K562 (cell line): ENCODE results near the gene RACGAP1. TPM values are rescaled to one million over a fixed set of nuclear protein-coding genes. Genes with fewer than 3 reads are reported as not detected.
A peak's percentile ranks its signal among the peaks of the same experiment; 100 is the strongest.

Source experiments
- BHLHE40 ChIP-seq: IDR thresholded peaks from 2 replicates; pipeline ENCODE4 v1.6.1; 2011; ENCODE audit warnings: low read length, improper control_type of control experiment
- RBFOX2 ChIP-seq: fragments of 200-400 bp; formaldehyde crosslinking; IDR thresholded peaks from 2 replicates; pipeline ENCODE4 v1.6.1; 2017; ENCODE audit warnings: low read depth, mild to moderate bottlenecking, low read length, moderate library complexity
- RNF2 ChIP-seq: sonication (generic); IDR thresholded peaks from 2 replicates; pipeline ENCODE4 v1.6.1; 2016
- ZNF551 ChIP-seq: fragments of 250-450 bp; sonication (Bioruptor Pico); IDR thresholded peaks from 2 replicates; pipeline ENCODE4 v1.5.0; 2021; ENCODE audit warnings: mild to moderate bottlenecking, moderate library complexity
- ZNF75A ChIP-seq: fragments of 450-650 bp; formaldehyde crosslinking; IDR thresholded peaks from 2 replicates; pipeline ENCODE4 v1.4.0; 2020; ENCODE audit warnings: mild to moderate bottlenecking
- polyA plus RNA-seq, 8 experiments: library from polyadenylated mRNA; depleted of rRNA in 4 of 8; stranded (reverse) in 5 of 8; unstranded in 3 of 8; fragments of >200 nt; fragmentation: Nextera tagmentation in 2 of 8; fragmentation: Illumina TruSeq in 1 of 8; extraction: Ambion mirVana in 2 of 8; extraction: Trizol in 1 of 8; gene quantifications; 2 replicates each; pipeline versions ENCODE4 v1.2.1 to v1.2.3, GENCODE V29; 2011 to 2014; ENCODE audit warnings: inconsistent platforms in 1 of 8, missing spikeins in 1 of 8
- total RNA-seq, 7 experiments: library from RNA; depleted of rRNA in 6 of 7; stranded (reverse); fragments of >200 nt in 6 of 7; fragmentation: Illumina TruSeq in 2 of 7; extraction: Trizol in 2 of 7; gene quantifications; 2 replicates each; pipeline versions ENCODE4 v1.2.1 to v1.2.3, GENCODE V29; 2011 to 2021; ENCODE audit warnings: low replicate concordance in 1 of 7
- TF ChIP-seq, protein P1 (sequence below): sonication (generic); formaldehyde crosslinking; IDR thresholded peaks from 2 replicates; pipeline ENCODE4 v1.8.1; 2023; ENCODE audit warnings: mild to moderate bottlenecking, missing genetic modification reagents
- TF ChIP-seq, protein P2 (sequence below): sonication (generic); formaldehyde crosslinking; IDR thresholded peaks from 2 replicates; pipeline ENCODE4 v1.9.0; 2022; ENCODE audit warnings: mild to moderate bottlenecking, missing genetic modification reagents

The RACGAP1 gene
- total and polyA plus RNA-seq, 9 of the 15 experiments (the other 6 are each of a cell fraction or from before 2014, with no cell fraction given) = 56.4 to 92.9 (median 71.8) TPM

DNA sequence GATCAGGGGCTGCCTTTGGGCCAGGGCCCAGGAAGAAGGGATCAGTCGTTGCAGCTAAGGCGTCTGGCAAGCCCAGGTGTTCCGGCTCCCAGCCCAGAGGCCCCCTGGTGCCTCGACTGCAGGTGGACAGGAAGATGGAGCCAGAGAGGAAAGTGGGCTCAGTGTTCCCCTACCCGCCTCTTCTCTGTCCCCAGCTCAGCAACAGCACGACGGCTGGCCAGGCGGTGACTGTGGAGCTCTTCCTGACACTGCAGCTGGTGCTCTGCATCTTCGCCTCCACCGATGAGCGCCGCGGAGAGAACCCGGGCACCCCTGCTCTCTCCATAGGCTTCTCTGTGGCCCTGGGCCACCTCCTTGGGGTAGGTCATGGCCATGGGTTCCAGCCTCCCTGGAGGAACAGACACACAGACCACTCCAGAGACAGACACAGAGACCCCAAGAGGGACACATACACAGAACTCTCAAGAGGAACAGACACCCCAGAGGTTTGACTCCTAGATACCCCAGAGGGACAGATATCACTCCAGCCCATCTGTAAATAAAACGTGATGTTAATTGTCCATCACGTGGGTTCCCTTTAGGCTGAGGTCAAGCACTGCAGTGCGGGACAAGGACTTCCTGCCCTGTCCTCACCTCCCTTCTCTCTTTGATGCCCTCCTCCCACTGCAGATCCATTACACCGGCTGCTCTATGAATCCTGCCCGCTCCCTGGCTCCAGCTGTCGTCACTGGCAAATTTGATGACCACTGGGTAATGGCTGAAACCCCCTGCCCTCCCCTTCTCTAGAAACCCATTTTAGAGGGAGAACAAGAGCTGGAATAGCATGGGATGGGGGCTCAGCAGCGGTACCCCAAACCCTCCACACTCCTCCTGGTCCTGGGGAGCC, 71.1 kb downstream of the RACGAP1 start (continued):
- TF ChIP-seq, protein P1, sequence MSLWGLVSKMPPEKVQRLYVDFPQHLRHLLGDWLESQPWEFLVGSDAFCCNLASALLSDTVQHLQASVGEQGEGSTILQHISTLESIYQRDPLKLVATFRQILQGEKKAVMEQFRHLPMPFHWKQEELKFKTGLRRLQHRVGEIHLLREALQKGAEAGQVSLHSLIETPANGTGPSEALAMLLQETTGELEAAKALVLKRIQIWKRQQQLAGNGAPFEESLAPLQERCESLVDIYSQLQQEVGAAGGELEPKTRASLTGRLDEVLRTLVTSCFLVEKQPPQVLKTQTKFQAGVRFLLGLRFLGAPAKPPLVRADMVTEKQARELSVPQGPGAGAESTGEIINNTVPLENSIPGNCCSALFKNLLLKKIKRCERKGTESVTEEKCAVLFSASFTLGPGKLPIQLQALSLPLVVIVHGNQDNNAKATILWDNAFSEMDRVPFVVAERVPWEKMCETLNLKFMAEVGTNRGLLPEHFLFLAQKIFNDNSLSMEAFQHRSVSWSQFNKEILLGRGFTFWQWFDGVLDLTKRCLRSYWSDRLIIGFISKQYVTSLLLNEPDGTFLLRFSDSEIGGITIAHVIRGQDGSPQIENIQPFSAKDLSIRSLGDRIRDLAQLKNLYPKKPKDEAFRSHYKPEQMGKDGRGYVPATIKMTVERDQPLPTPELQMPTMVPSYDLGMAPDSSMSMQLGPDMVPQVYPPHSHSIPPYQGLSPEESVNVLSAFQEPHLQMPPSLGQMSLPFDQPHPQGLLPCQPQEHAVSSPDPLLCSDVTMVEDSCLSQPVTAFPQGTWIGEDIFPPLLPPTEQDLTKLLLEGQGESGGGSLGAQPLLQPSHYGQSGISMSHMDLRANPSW (CRISPR knock-in tag) = no peak
- TF ChIP-seq, protein P2, sequence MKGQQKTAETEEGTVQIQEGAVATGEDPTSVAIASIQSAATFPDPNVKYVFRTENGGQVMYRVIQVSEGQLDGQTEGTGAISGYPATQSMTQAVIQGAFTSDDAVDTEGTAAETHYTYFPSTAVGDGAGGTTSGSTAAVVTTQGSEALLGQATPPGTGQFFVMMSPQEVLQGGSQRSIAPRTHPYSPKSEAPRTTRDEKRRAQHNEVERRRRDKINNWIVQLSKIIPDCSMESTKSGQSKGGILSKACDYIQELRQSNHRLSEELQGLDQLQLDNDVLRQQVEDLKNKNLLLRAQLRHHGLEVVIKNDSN (CRISPR knock-in tag) = peak; percentile 57
- TF ChIP-seq ZNF75A (no peak), ZNF551 (CRISPR knock-in tag) (no peak), RBFOX2 (no peak), BHLHE40 (peak; percentile 64; the same call in 1 of the 2 replicates), RNF2 (no peak)
